MCF 10A (cell line): ENCODE measurements around the gene STK33. TPM values are rescaled to one million over a fixed set of nuclear protein-coding genes. Genes with fewer than 3 reads are reported as not detected.

Experiments used
- BruUV-seq: library from RNA; stranded (reverse); fragments of 400-500 nt; replicated peaks from 2 replicates; lab custom pipeline; 2021; lab: Mats Ljungman, UMichigan
- CTCF ChIA-PET: fragments of 300-600 bp; sonication (Branson Sonifier 250); formaldehyde crosslinking; extraction: SDS; loops from one replicate; lab custom pipeline; 2021; ENCODE audit warnings: antibody characterized with exemption, inconsistent platforms; lab: Yijun Ruan, JAX
- POLR2A ChIA-PET: fragments of 300-600, 350-650 bp; sonication (Branson Sonifier 250); formaldehyde crosslinking; extraction: SDS; loops from one replicate; lab custom pipeline; 2020; ENCODE audit warnings: antibody characterized with exemption, inconsistent platforms; lab: Yijun Ruan, JAX
- DNase-seq: peaks from one replicate; pipeline ENCODE4 v3.0.0-alpha.2; 2018; ENCODE audit not compliant: unreplicated experiment
- H3K27ac Mint-ChIP-seq: one replicate; pipeline ENCODE4 v1.8.0; 2022; ENCODE audit warnings: mild to moderate bottlenecking, low read depth, mixed read lengths; ENCODE audit not compliant: unreplicated experiment
- H3K27me3 Mint-ChIP-seq: one replicate; pipeline ENCODE4 v1.8.0; 2022; ENCODE audit warnings: mixed read lengths; ENCODE audit not compliant: insufficient read depth, unreplicated experiment
- H3K36me3 Mint-ChIP-seq: one replicate; pipeline ENCODE4 v1.8.0; 2022; ENCODE audit warnings: mild to moderate bottlenecking, moderate library complexity, mixed read lengths; ENCODE audit not compliant: insufficient read depth, unreplicated experiment
- H3K4me1 Mint-ChIP-seq: one replicate; pipeline ENCODE4 v1.8.0; 2022; ENCODE audit warnings: mixed read lengths; ENCODE audit not compliant: insufficient read depth, unreplicated experiment
- H3K4me3 Mint-ChIP-seq: one replicate; pipeline ENCODE4 v1.8.0; 2022; ENCODE audit warnings: mild to moderate bottlenecking, moderate library complexity, mixed read lengths; ENCODE audit not compliant: unreplicated experiment
- H3K9me3 Mint-ChIP-seq: one replicate; pipeline ENCODE4 v1.8.0; 2022; ENCODE audit warnings: mixed read lengths; ENCODE audit not compliant: unreplicated experiment
- intact Hi-C: fragments of 100-400 bp; cut with micrococcal nuclease; formaldehyde crosslinking; loops from 2 replicates; pipeline ENCODE4 v1.14.1; 2022
- total RNA-seq: library from RNA; stranded (reverse); gene quantifications from 2 replicates; pipeline ENCODE4 v1.2.3, GENCODE V29; 2022
- TF ChIP-seq, protein P1 (sequence below): fragments of 200-600 bp; IDR thresholded peaks from one replicate; pipeline ENCODE4 v1.8.0; 2022; ENCODE audit warnings: antibody characterized with exemption, mild to moderate bottlenecking; ENCODE audit not compliant: unreplicated experiment

Gene STK33
- total RNA-seq, 1 experiment from 2014 or later = 0.58 TPM

DNA sequence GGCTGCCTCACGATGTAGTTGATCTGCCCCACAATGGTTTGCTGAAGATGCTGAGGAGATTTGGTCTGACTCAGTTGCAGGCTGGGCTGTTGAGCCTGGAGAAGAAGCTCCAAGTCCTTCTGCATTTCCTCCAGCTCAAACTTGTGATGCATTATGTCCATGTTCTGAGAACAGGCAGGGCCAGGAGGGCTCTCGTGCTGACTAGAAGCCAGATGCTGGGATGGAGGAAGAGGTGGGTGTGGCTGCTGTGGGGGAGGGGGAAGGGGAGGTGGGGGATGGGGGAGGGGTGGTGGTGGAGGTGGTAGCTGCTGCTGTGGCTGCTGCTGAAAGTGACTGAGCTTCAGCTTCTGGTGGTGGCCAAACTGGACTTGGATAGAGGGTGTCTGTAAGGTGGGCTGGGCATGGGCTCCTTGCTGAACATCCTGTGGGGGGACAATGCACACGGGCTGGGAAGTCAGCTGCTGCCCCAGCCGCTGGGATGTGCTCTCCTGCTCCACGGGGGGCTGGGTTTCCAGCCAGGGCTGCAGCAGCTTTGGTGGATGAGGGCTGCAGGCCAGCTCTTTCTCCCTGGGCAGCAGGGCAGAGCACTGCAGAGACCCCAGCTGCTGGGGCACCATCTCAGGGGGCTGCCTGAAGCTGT, 46.4 kb upstream of the STK33 start:
- CTCF ChIA-PET = interaction anchor here (0.5 to 1.1 kb wide), 2 partner anchors 73 to 654 kb away, joined by 3 read pairs; no protein-coding TSS in a partner anchor

DNA sequence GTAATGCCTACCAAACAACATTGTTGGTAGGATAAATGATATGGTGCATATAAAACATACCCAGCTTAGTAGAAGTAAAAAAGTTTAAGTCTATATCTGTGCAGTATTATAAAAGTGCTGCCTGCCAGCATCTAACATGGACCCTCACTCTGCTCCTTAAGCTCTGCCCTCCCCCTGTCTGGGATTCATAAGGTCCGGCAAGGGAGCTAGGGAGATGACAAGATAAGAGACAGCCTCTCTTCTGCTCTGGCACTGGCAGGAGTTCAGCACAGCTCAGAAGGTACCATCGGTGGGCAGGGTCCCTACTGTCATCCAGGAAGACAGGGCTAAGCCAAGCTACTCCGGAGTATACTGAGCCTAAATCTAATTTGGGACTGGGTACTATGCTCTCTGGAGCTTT, 45.6 kb upstream of the STK33 start:
- CTCF ChIA-PET = interaction anchor here (0.9 to 1.2 kb wide), 6 partner anchors 9 to 376 kb away, joined by 3 to 5 read pairs (median 3); partner anchors contain the start of gene LMO1
- Mint-ChIP-seq H3K27me3 (no peaks in the 10 kb centered on the region), H3K27ac (no peak overlapping the region), H3K4me3 (no peak overlapping the region), H3K9me3 (no peaks in the 10 kb centered on the region), H3K36me3 (peaks cover 30% of the 10 kb centered on the region), H3K4me1 (no peaks in the 10 kb centered on the region)
- intact Hi-C loops = no loop called here
- BruUV-seq = no TSS peak
- DNase-seq = no peak
- POLR2A ChIA-PET = no interaction called here
- TF ChIP-seq, protein P1, sequence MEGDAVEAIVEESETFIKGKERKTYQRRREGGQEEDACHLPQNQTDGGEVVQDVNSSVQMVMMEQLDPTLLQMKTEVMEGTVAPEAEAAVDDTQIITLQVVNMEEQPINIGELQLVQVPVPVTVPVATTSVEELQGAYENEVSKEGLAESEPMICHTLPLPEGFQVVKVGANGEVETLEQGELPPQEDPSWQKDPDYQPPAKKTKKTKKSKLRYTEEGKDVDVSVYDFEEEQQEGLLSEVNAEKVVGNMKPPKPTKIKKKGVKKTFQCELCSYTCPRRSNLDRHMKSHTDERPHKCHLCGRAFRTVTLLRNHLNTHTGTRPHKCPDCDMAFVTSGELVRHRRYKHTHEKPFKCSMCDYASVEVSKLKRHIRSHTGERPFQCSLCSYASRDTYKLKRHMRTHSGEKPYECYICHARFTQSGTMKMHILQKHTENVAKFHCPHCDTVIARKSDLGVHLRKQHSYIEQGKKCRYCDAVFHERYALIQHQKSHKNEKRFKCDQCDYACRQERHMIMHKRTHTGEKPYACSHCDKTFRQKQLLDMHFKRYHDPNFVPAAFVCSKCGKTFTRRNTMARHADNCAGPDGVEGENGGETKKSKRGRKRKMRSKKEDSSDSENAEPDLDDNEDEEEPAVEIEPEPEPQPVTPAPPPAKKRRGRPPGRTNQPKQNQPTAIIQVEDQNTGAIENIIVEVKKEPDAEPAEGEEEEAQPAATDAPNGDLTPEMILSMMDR = no peak

More for the DNA sequence above, 46.4 kb upstream of the STK33 start:
- DNase-seq = no peak
- H3K4me3 Mint-ChIP-seq = no peak overlapping the region
- TF ChIP-seq, protein P1 = no peak
- intact Hi-C loops = no loop called here
- BruUV-seq = no TSS peak
- H3K36me3 Mint-ChIP-seq = peaks cover 29% of the 10 kb centered on the region
- POLR2A ChIA-PET = no interaction called here
- H3K27me3 Mint-ChIP-seq = no peaks in the 10 kb centered on the region
- no peaks in the 10 kb centered on the region for H3K4me1 Mint-ChIP-seq
- no peaks in the 10 kb centered on the region for H3K9me3 Mint-ChIP-seq
- H3K27ac Mint-ChIP-seq = no peak overlapping the region

DNA sequence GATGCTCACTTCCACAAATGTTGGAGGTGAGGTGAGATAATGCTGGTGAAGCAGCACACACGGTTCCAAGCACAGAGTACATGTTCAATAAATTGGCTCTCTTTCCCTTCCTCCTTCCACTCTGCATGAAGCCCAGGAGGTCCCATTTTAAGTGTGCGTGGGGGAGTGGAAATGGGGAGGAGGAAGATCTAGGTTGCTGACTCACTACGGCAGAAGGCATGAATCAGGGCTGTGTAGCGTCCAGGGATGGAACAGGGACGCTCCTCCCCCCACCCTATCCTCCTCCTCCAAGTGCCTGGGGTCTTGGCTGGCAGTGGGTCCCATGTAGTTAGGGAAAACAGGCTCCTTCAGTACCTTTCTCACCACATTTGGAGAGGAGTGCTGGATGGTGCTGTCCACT, 44.3 kb upstream of the STK33 start:
- no peak overlapping the region for H3K4me3 Mint-ChIP-seq
- POLR2A ChIA-PET = no interaction called here
- TF ChIP-seq, protein P1 = no peak
- no peak overlapping the region for H3K27ac Mint-ChIP-seq
- H3K9me3 Mint-ChIP-seq = no peaks in the 10 kb centered on the region
- no peaks in the 10 kb centered on the region for H3K27me3 Mint-ChIP-seq
- no peak for DNase-seq
- H3K4me1 Mint-ChIP-seq = no peaks in the 10 kb centered on the region
- CTCF ChIA-PET = interaction anchor here (0.6 to 1.7 kb wide), 4 partner anchors 18 to 973 kb away, joined by 3 to 5 read pairs (median 4); partner anchors contain the start of gene RPL27A
- peaks cover 43% of the 10 kb centered on the region for H3K36me3 Mint-ChIP-seq
- no TSS peak for BruUV-seq
- intact Hi-C loops = no loop called here

DNA sequence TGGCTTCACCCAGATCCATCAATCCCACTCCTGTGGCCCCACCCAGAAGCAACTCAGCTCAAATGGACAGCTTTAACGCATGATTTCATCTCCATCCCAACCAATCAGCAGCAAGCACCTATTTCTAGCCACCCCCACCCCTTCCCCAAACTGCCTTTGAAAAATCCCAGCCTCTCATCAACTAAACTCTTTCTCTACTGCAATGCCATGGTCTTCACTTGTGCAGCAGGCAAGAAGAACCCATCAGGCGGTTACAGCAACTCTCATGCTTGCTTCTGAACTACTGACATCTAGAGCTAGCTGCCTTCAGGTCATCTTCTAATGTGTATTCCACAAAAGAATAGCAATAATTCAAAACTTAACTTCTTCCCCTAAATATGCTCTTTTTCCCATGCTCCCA, 42.1 kb upstream of the STK33 start:
- TF ChIP-seq, protein P1 = no peak
- Mint-ChIP-seq H3K4me1 (peaks cover 6% of the 10 kb centered on the region), H3K4me3 (no peak overlapping the region), H3K27me3 (no peaks in the 10 kb centered on the region), H3K27ac (no peak overlapping the region), H3K9me3 (no peaks in the 10 kb centered on the region), H3K36me3 (peaks cover 48% of the 10 kb centered on the region)
- intact Hi-C loops = no loop called here
- CTCF ChIA-PET = interaction anchor here (0.7 to 1.0 kb wide), 2 partner anchors 161 to 164 kb away, joined by 3 to 4 read pairs; no protein-coding TSS in a partner anchor
- POLR2A ChIA-PET = no interaction called here
- no peak for DNase-seq
- no TSS peak for BruUV-seq
